CD4-positive, alpha-beta T cell treated with Interleukin-21 for 1 hour (primary cell): ENCODE results near the gene TOR1AIP2.

Experiments used
- DNase-seq: peaks from one replicate; pipeline ENCODE4 v3.0.0-alpha.2; 2020

The TOR1AIP2 gene

DNA sequence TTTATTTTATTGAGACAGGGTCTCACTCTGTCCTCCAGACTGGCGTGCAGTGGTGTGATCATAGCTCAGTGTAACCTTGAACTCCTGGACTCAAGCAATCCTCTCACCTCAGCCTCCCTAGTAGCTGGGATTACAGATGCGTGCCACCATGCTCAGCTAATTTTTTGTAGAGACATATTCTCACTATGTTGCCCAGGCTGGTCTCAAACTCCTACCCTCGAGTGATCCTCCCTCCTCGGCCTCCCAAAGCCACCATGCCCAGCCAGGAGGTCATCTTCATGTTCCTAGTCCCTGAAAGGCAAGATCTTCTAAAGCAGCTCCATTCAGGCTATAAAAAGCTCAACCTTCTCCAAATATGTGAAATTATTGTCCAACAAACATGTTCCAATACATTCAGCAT, 53.9 kb downstream of the TOR1AIP2 start:
- no peak for DNase-seq

- DNase-seq = no peak
Observed at GRCh38 chr1:179822065-179822464, 55.5 kb downstream of the TOR1AIP2 start.

DNA sequence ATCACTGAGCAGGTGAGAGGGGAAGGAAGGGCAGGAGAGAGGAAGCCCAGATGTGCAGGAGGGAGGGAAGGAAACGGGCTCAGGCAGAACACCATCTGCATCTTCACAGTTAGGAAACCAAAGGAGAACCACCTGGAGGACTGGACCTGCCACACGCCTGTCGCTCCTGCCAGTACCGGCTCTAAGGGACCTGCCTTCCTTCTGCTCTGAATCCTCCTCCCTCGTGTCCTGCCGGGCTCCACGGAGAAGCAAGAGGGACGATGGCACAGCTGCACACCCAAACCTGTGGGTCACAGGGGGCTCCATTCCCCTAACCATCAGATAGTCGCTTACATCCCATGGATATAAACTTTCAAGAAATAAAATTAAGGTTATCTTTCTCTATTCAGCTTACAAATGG, 56.1 kb downstream of the TOR1AIP2 start:
- DNase-seq = no peak

DNA sequence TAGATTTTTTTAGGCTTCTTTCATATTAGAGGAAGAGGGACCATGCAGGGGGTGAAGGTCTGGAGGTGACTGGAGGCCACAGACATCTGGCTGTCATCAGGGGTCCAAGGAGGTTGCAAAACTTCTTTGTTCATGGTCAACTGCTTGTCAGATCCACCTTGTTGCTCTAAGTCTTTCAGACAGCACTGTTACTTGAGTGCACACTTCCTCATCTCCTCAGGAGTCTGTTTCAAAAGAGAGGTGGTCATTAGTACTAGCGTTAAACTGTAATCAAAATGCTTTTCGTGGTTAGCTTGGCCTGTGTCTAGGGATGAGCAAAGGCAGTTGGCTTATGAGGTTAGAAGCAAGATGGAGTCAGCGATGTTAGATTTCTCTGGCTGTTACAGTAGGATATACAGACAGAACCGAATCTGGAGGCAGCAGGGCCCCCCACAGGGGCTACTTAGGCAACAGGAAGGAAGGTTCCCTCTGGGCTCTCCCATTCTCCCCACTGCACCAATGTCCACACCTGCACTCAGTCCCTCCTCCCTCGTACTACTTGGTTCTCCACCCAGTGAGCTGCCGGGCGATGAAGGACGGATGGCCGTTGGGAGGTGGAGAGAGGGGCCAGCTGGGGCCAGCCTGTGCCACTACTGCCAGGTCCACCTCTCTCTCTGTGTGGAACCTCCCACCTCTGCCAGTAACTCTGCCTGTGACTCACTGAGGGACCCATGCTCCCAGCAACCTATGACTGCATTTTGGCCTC, 57.2 kb downstream of the TOR1AIP2 start:
- no peak for DNase-seq

DNA sequence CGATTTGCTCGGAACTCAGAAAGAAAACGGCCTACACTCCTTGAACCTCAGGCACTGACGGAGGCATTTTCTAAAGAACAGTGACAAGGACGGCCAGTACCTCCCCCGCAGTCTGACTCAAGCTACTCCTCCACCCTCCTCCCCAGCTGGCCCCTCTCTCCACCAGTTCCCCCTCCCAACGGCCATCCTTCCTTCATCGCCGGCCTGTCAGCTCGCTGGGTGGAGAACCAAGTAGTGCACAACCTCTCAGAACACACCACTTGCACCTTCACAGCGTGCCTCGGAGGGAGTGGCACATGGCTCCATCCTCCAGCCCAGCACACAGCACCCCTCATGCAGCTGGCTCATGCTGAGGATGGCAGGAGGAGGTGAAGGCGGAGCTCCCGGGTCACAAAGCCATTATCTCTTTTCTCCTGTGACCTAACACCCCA, 58.8 kb downstream of the TOR1AIP2 start:
- no peak for DNase-seq

- DNase-seq = no peak
Observed at GRCh38 chr1:179818260-179818659, 59.3 kb downstream of the TOR1AIP2 start.

DNA sequence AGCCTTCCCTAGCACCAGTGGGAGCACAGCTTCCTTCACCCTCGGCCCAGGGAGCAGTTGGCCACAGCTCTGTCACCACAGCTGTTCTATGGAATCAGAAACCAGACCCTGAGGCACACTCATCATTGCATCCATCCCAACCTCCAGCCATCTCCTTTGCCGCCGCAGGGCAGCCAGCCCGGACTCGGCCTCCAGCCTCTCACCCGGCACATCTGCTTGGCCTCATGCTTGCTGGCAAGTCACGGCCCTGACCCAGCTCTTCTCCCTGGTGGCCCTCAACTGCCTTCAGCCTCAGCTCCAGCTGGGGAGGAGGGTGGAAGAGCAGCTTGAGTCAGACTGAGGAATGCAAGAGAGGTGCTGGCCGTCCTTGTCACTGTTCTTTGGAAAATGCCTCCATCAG, 59.8 kb downstream of the TOR1AIP2 start:
- DNase-seq = no peak

- no peak for DNase-seq
Observed at GRCh38 chr1:179817056-179817455, 60.5 kb downstream of the TOR1AIP2 start.

DNA sequence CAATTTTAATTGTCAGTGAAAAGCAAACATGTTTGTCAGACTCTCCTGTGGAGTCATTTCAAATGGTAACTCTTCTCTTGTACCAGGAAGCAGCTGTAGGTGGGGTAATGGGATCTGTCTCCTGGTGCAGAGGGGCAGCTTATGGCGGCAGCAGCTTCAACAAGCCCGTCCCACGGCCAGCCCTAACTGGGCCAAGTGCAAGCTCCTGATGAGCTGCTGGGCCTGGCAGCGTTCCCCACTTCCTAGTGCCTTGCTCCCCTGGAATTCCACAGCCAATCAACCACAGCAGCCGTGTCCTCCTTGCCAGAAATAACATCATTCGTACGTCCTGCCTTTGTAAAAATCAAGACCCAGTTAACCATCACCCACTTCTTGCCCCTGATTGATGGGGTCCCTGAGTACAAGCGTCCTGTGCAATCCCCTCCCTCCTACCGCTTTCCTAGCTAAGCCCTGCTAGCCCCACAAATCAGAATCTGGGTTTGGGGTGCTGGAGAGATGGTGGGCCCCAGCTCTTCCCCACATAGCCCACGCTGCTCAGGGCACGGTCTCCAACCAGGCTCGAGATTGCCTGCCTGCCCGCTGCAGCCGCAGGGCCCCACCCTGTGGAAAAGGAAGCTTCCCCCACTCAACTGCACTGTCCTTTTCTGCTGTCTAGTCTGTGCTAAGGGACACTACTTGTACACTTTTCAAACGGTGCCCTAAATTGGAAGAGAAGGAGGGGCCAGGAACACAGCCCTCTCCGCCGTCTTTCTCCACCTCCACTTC, 61.2 kb downstream of the TOR1AIP2 start:
- no peak for DNase-seq

GRCh38 chr1:179815641-179816040, 62.0 kb downstream of the TOR1AIP2 start:
- DNase-seq = no peak

DNA sequence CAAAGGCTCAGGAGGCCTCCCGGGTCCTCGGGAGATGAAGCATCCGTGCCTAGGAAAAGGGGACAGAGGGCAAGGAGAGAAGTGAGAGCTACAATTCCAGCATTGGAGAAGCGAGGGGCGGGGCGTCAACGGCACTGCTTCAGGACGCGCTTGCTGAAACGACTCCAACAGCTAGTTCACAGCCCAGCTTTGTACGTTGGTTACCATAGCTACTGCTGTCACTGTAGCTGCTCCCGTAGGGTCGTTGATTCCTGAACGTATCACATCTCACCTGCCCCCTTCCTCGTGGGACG, 63.1 kb downstream of the TOR1AIP2 start:
- no peak for DNase-seq

- no peak for DNase-seq
Observed at GRCh38 chr1:179813626-179814545, 63.7 kb downstream of the TOR1AIP2 start.

- no peak for DNase-seq
Observed at GRCh38 chr1:179812501-179813292, 64.9 kb downstream of the TOR1AIP2 start.

DNA sequence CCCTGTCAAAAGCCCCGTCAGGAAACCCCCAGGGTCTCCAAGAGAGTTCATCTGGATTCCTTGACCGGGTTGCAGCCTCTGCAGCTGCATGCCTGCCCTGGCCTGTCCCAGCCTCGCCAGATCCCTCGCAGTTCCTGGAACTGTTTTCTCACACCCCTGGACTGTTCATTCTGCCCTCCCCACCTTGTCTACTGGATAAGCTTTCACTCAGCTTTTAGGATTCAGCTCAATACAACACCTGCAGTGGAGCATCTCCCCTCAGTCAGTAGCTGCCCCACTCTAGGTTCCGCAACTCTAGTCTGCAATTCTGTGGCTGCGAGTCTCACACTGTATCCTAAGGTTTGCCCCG, 67.3 kb downstream of the TOR1AIP2 start:
- DNase-seq = no peak

DNA sequence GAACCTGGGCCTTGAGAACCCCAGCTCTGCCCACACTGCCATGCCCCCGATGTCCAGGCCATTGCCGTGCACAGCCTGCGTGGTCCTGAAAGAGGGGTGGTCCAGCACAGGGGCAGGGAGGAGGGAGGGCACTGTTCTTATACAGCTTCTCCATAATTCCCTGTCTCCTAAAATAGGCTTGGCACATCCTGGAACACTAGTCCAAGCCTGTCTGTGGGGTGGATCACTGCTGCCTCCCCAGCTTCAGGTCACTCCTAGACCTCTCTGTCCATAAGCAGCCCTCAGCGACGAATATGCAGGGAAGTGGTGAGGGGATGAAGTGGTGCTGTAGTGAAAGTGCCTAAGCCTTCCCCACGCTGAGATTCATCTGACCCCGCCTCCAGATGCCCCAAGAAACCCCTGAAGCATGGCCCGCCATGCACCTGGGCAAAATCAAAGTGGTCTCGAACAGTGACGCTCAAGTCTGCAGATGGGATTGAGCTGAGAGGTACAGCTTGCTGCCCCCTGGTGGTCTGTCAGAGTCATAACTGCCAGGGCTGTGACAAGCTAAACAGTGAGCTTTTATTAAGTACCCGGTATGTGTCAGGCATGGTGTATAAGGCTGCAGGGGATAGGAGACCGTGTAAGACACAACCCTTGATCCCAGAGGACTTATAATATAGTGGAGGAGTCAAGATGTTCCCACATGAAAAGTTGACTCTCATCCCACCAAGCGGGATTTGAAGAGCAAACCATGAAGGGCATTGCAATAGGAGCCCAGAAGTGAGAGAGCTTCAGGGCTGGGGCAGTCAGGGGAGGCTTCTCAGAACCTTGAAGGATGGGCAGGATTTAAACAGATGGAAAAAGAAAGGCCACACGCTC, 67.9 kb downstream of the TOR1AIP2 start:
- DNase-seq = peak; percentile 77

GRCh38 chr1:179808503-179808902, 69.1 kb downstream of the TOR1AIP2 start:
- DNase-seq = no peak

DNA sequence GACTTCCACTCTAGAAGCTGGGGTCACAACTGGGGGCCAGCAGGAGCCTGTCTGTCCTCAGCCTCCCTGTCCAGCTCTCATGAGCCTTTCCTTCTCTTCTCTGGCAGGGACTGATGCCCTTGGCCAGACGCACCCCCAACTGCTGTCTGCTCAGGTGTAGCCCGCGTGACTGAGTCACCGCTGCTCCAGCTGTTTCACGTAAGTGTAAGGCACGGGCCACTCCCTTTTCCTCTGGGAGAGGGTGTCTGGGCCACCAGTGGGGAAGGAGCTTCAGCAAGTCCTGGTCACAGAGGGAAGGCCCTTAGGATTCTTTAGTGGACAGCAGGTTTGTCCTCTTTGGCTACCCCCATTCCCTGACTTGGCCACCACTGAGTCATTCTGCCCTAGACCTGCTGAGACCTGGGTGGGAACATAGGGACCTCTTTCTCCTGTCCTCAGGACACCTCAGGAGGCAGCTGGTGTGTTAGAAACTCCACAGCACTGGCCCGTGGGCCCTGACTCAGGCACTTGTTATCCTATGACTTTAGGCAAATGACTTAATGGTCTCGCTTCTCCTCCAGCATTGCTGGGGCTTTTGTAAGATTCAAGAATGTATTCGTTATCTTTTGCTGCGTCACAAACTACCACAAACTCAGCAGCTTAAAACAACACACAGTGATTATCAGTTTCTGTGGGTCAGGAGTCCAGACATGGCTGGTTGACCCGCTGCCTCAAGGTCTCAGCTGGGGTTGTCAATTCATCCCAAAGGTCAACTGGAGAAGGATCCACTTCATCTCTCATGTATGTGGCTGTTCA, 69.7 kb downstream of the TOR1AIP2 start:
- no peak for DNase-seq

- no peak for DNase-seq
Observed at GRCh38 chr1:179807291-179807690, 70.3 kb downstream of the TOR1AIP2 start.

DNA sequence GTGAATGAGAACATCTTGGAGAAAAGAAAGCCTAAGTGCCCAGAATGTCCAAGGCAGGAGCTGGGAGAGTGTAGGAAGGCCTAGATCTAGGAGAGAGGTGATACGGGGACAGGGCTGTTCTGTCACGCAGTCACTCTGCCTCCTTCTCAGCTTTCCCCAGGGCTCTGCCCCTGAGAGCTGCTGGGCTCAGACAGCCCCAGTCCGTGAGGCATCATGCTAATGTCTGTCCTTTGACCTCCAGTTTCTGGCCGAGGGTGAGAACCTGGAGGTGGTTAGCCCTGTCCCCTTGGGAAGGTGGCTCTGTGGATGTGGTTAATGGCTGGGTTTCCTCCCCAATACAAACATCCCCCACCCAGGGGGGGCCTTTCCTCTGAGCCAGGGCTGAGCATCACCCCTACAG, 71.3 kb downstream of the TOR1AIP2 start:
- DNase-seq = no peak

DNA sequence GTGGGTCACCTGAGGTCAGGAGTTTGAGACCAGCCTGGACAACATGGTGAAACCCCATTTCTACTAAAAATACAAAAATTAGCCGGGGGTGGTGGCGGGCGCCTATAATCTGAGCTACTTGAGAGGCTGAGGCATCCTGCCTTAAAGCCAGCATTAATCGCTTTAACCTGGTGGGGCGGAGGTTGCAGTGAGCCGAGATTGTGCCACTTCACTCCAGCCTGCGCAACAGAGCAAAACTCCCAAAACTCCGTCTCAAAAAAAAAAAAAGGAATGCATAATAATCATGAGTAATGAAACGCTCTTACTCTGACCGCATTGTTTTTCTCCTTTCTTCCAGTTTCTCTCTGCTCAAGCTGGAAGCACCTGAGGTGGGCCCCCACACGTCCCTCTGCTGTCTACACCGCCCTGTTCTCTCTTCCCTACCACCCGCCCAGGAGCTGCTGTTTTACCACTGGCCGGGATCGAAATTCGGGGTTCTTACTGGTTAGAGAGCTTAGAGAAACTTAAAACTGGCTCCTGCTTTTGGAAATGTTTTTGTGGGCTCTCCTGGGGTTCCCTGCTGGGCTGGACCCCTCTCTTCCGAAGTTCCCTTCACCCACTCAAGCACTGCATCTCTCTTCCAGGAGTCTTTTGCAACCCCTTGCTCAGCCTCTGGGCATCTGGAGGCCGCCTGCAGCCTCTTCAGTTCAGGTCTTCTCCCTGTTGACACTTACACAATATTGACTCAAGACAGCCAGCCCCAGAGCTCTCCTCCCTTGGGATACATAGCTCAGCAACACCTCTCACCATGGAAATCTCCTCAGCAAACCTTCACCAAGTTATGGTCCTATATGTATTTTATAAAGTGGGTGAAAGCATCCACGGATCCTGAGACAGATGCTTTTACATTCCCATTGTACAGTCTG, 72.1 kb downstream of the TOR1AIP2 start:
- no peak for DNase-seq
